Tibial nerve (tissue), 4 donors: ENCODE data around the gene PCDHA12. TPM values are rescaled to one million over a fixed set of nuclear protein-coding genes. Genes with fewer than 3 reads are reported as not detected.
"Not testable (repeated sequence)": the region's sequence is repeated elsewhere in the genome, so short reads cannot be mapped to it uniquely, and the experiment has no call there.

ENCODE experiments used
- DNase-seq, 2 donors: peaks; one replicate each; pipeline ENCODE4 v3.0.0-alpha.2; 2019; ENCODE audit warnings: low spot score in 2 of 2
- H3K27ac ChIP-seq, 4 donors: fragments of 200-600 bp; sonication (generic) in 3 of 4; one replicate each; pipeline ENCODE4 v1.5.1; 2017 to 2019; ENCODE audit warnings: mild to moderate bottlenecking in 1 of 4
- H3K27me3 ChIP-seq, 2 donors: fragments of 200-600 bp; sonication (generic) in 1 of 2; one replicate each; pipeline versions ENCODE4 v1.5.1 to v1.6.0; 2017 to 2019
- H3K36me3 ChIP-seq, 3 donors: fragments of 200-600 bp; sonication (generic); one replicate each; pipeline ENCODE4 v1.5.1; 2018 to 2019
- H3K4me1 ChIP-seq, 4 donors: fragments of 200-600 bp; sonication (generic) in 3 of 4; one replicate each; pipeline ENCODE4 v1.5.1; 2017 to 2019
- H3K4me3 ChIP-seq, 4 donors: fragments of 200-600 bp; sonication (generic) in 3 of 4; one replicate each; pipeline ENCODE4 v1.5.1; 2017 to 2019; ENCODE audit warnings: mild to moderate bottlenecking in 1 of 4, moderate library complexity in 1 of 4
- H3K9me3 ChIP-seq, 4 donors: fragments of 200-600 bp; sonication (generic) in 3 of 4; one replicate each; pipeline ENCODE4 v1.5.1; 2017 to 2019
- CTCF ChIP-seq, 5 experiments: fragments of 200-600 bp in 3 of 5; fragments of 450-650 bp in 2 of 5; sonication (generic) in 3 of 5; IDR thresholded peaks; one replicate each; pipeline ENCODE4 v1.5.1; 2016 to 2019; ENCODE audit warnings: antibody characterized with exemption in 5 of 5, mild to moderate bottlenecking in 3 of 5, moderate library complexity in 2 of 5
- EP300 ChIP-seq, 2 donors: sonication (generic); formaldehyde crosslinking; IDR thresholded peaks; one replicate each; pipeline ENCODE4 v1.6.1; 2017; ENCODE audit warnings: antibody characterized with exemption in 2 of 2, mild to moderate bottlenecking in 1 of 2
- POLR2A ChIP-seq, 2 donors: fragments of 450-650 bp; IDR thresholded peaks; one replicate each; pipeline ENCODE4 v1.6.1; 2017; ENCODE audit warnings: antibody characterized with exemption in 2 of 2, mild to moderate bottlenecking in 2 of 2, moderate library complexity in 2 of 2
- WGBS, 2 donors: methylation state at CpG; one replicate each; pipeline ENCODE4 v1.1.5; 2018; 5-methylcytosine and 5-hydroxymethylcytosine counted together
- total RNA-seq, 4 donors: library from RNA; depleted of rRNA; stranded (reverse); fragments of >200 nt; gene quantifications; one replicate each; pipeline ENCODE4 v1.1.0, GENCODE V29; 2016

The PCDHA12 gene
- total RNA-seq, 4 donors from 2014 or later = 3.3 to 10.5 (median 6.7) TPM

- H3K27me3 ChIP-seq = no peaks in the 10 kb centered on the region
- no peak for DNase-seq
- H3K4me3 ChIP-seq = no peak overlapping the region
- WGBS, 2 donors = 44 to 58% methylated on average over 46 to 47 of the region's 76 CpGs
- peaks cover 0 to 16% (median 0%) of the 10 kb centered on the region in 3 donors for H3K36me3 ChIP-seq
- no peak overlapping the region for H3K27ac ChIP-seq
- peaks cover 0 to 46% (median 6%) of the 10 kb centered on the region in 4 donors for H3K9me3 ChIP-seq
- TF ChIP-seq CTCF (IDR thresholded peaks at IDR 0.05) = no peak
- TF ChIP-seq POLR2A (IDR thresholded peaks at IDR 0.05) = no peak
- no peak for TF ChIP-seq EP300 (IDR thresholded peaks at IDR 0.05)
- H3K4me1 ChIP-seq = no peaks in the 10 kb centered on the region
Observed at GRCh38 chr5:140862441-140863295, 12.4 kb upstream of the PCDHA12 start.

GRCh38 chr5:140868721-140869554, 6.2 kb upstream of the PCDHA12 start, which contains the start of gene PCDHA11:
Gene PCDHA11, plus strand, starts transcription at chr5:140868957. Its CDS starts 147 bp downstream, at chr5:140869104.
- H3K4me3 ChIP-seq = peak within 1 kb of the TSS in 1 of 4 donors; percentile 37
- TF ChIP-seq CTCF (IDR thresholded peaks at IDR 0.05) (peak in 3 of 5 experiments; percentile 12 to 27 (median 21)), EP300 (IDR thresholded peaks at IDR 0.05) (no peak)
- DNase-seq = no peak
- H3K4me1 ChIP-seq = no peaks in the 10 kb centered on the region
- no peaks in the 10 kb centered on the region for H3K36me3 ChIP-seq
- peaks cover 0 to 50% (median under 1%) of the 10 kb centered on the region in 4 donors for H3K9me3 ChIP-seq
- no peak within 1 kb of the TSS for H3K27ac ChIP-seq
- H3K27me3 ChIP-seq = no peaks in the 10 kb centered on the region
- WGBS, 2 donors = 15 to 27% methylated on average over 40 to 41 of the region's 41 CpGs

GRCh38 chr5:140869555-140869886, 5.6 kb upstream of the PCDHA12 start:
- Histone ChIP-seq H3K4me1 (no peaks in the 10 kb centered on the region), H3K27me3 (no peaks in the 10 kb centered on the region), H3K9me3 (peaks cover 0 to 47% (median 3%) of the 10 kb centered on the region in 4 donors), H3K36me3 (no peaks in the 10 kb centered on the region), H3K27ac (no peak overlapping the region), H3K4me3 (peak overlapping the region in 1 of 4 donors; percentile 37)
- DNase-seq = no peak
- no peak for TF ChIP-seq POLR2A (IDR thresholded peaks at IDR 0.05)
- no peak for TF ChIP-seq EP300 (IDR thresholded peaks at IDR 0.05)
- TF ChIP-seq CTCF (IDR thresholded peaks at IDR 0.05) = no peak
- 63 to 67% methylated on average over 5 of the region's 5 CpGs for WGBS, 2 donors

- Histone ChIP-seq H3K4me1 (no peaks in the 10 kb centered on the region), H3K27me3 (no peaks in the 10 kb centered on the region), H3K9me3 (peaks cover 0 to 48% (median 4%) of the 10 kb centered on the region in 4 donors), H3K27ac (no peak overlapping the region), H3K36me3 (no peaks in the 10 kb centered on the region), H3K4me3 (no peak overlapping the region)
- 45 to 56% methylated on average over 83 to 110 of the region's 114 CpGs for WGBS, 2 donors
- no peak for DNase-seq
- no peak for TF ChIP-seq CTCF (IDR thresholded peaks at IDR 0.05)
- no peak for TF ChIP-seq POLR2A (IDR thresholded peaks at IDR 0.05)
- no peak for TF ChIP-seq EP300 (IDR thresholded peaks at IDR 0.05)
Observed at GRCh38 chr5:140870221-140871201, 4.6 kb upstream of the PCDHA12 start.

GRCh38 chr5:140876541-140877261, 1.6 kb downstream of the PCDHA12 start:
- H3K9me3 ChIP-seq = peaks cover 0 to 47% (median 9%) of the 10 kb centered on the region in 4 donors
- H3K4me1 ChIP-seq, H3K4me3 ChIP-seq, DNase-seq, H3K36me3 ChIP-seq, H3K27ac ChIP-seq, H3K27me3 ChIP-seq: not testable (repeated sequence)
- 49 to 52% methylated on average over 43 to 67 of the region's 80 CpGs for WGBS, 2 donors
